Transverse colon (tissue), 4 donors: ENCODE results near the gene RTN4. TPM values are rescaled to one million over a fixed set of nuclear protein-coding genes. Genes with fewer than 3 reads are reported as not detected.
A peak's percentile ranks its signal among the peaks of the same experiment; 100 is the strongest.
"Not testable (repeated sequence)": the region's sequence is repeated elsewhere in the genome, so short reads cannot be mapped to it uniquely, and the experiment has no call there.

ENCODE experiments used
- DNase-seq: peaks from one replicate; pipeline ENCODE4 v3.0.0-alpha.2; 2019
- H3K27ac ChIP-seq, 4 donors: fragments of 200-600 bp; sonication (generic); 2 replicates each; pipeline ENCODE4 v1.5.1; 2016 to 2018; ENCODE audit warnings: inconsistent platforms in 4 of 4
- H3K27me3 ChIP-seq: fragments of 200-600 bp; sonication (generic); 2 replicates; pipeline ENCODE4 v1.5.1; 2017; ENCODE audit warnings: inconsistent platforms
- H3K36me3 ChIP-seq, 4 donors: fragments of 200-600 bp; sonication (generic); 2 replicates each; pipeline ENCODE4 v1.5.1; 2017 to 2019; ENCODE audit warnings: inconsistent platforms in 4 of 4
- H3K4me1 ChIP-seq, 4 donors: fragments of 200-600 bp; sonication (generic); 2 replicates each; pipeline ENCODE4 v1.5.1; 2017 to 2020; ENCODE audit warnings: inconsistent platforms in 4 of 4
- H3K4me3 ChIP-seq, 4 donors: fragments of 200-600 bp; sonication (generic); 1 replicate in 1 of 4; 2 replicates in 3 of 4; pipeline versions ENCODE4 v1.5.1 to v1.6.1; 2017 to 2019; ENCODE audit warnings: inconsistent platforms in 4 of 4
- H3K9me3 ChIP-seq, 2 donors: fragments of 200-600 bp; sonication (generic); 2 replicates each; pipeline ENCODE4 v1.5.1; 2017 to 2019; ENCODE audit warnings: inconsistent platforms in 2 of 2
- EP300 ChIP-seq: sonication (generic); formaldehyde crosslinking; IDR thresholded peaks from one replicate; pipeline ENCODE4 v1.6.1; 2017; ENCODE audit warnings: antibody characterized with exemption, low read depth
- POLR2A ChIP-seq: fragments of 450-650 bp; IDR thresholded peaks from one replicate; pipeline ENCODE4 v1.6.1; 2016; ENCODE audit warnings: antibody characterized with exemption, mild to moderate bottlenecking, moderate library complexity
- POLR2AphosphoS5 ChIP-seq, 3 donors: sonication (generic); formaldehyde crosslinking; IDR thresholded peaks; one replicate each; pipeline ENCODE4 v1.6.1; 2016; ENCODE audit warnings: antibody characterized with exemption in 3 of 3
- WGBS, 2 donors: methylation state at CpG; one replicate each; pipeline ENCODE4 v1.1.5; 2018; ENCODE audit warnings: low coverage in 1 of 2; 5-methylcytosine and 5-hydroxymethylcytosine counted together
- in situ Hi-C, 4 donors: fragments of 200-750 bp; cut with MboI; loops; one replicate each; pipeline versions ENCODE4 v1.15.0 to v1.15.1; 2017; ENCODE audit warnings: low sequenced_read_pairs in 3 of 4, low pct_ligation_motif_present in 1 of 4, low pct_unique_long_range_greater_than_20kb in 1 of 4
- intact Hi-C: fragments of 100-400 bp; cut with DNase I; formaldehyde crosslinking; loops from one replicate; pipeline ENCODE4 v1.15.1; 2023; ENCODE audit warnings: low total_unique reads
- total RNA-seq, 4 donors: library from RNA; depleted of rRNA; stranded (reverse); fragments of >200 nt; gene quantifications; one replicate each; pipeline ENCODE4 v1.1.0, GENCODE V29; 2016
- TF ChIP-seq, protein P1 (sequence below), 5 experiments: fragments of 200-600 bp in 3 of 5; fragments of 450-650 bp in 2 of 5; sonication (generic) in 3 of 5; IDR thresholded peaks; 1 replicate in 2 of 5; 2 replicates in 3 of 5; pipeline ENCODE4 v1.5.1; 2016 to 2017; ENCODE audit warnings: antibody characterized with exemption in 5 of 5, inconsistent platforms in 3 of 5, mild to moderate bottlenecking in 2 of 5, moderate library complexity in 1 of 5

The RTN4 gene
- total RNA-seq, 4 donors from 2014 or later, result 82.2 to 212 (median 183) TPM

DNA sequence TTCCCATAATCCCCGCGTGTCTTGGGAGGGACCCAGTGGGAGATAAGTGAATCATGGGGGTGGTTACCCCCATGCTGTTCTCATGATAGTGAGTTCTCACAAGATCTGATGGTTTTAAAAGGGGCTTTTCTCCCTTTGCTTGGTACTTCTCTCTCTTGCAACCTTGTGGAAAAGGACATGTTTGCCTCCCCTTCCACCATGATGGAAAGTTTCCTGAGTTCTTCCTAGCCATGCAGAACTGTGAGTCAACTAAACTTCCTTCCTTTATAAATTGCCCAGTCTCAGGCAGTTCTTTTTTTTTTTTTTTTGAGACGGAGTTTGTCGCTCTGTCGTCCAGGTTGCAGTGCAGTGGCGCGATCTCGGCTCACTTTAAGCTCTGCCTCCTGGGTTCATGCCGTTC, 26.5 kb upstream of the RTN4 start:
- whole genome bisulfite sequencing, 2 donors, result 83 to 96% methylated on average over 2 to 9 of the region's 9 CpGs
- Histone ChIP-seq H3K36me3 (no peaks in the 10 kb centered on the region), H3K27ac (no peak overlapping the region), H3K4me1 (no peaks in the 10 kb centered on the region), H3K9me3 (no peaks in the 10 kb centered on the region), H3K4me3 (no peak overlapping the region), H3K27me3 (no peaks in the 10 kb centered on the region)
- TF ChIP-seq POLR2AphosphoS5 (IDR thresholded peaks at IDR 0.05) (no peak), POLR2A (no peak), EP300 (no peak)
- TF ChIP-seq, protein P1, sequence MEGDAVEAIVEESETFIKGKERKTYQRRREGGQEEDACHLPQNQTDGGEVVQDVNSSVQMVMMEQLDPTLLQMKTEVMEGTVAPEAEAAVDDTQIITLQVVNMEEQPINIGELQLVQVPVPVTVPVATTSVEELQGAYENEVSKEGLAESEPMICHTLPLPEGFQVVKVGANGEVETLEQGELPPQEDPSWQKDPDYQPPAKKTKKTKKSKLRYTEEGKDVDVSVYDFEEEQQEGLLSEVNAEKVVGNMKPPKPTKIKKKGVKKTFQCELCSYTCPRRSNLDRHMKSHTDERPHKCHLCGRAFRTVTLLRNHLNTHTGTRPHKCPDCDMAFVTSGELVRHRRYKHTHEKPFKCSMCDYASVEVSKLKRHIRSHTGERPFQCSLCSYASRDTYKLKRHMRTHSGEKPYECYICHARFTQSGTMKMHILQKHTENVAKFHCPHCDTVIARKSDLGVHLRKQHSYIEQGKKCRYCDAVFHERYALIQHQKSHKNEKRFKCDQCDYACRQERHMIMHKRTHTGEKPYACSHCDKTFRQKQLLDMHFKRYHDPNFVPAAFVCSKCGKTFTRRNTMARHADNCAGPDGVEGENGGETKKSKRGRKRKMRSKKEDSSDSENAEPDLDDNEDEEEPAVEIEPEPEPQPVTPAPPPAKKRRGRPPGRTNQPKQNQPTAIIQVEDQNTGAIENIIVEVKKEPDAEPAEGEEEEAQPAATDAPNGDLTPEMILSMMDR (IDR thresholded peaks at IDR 0.05), result no peak
- in situ Hi-C loops (no loop called here), intact Hi-C loops (no loop called here)
- no peak for DNase-seq

GRCh38 chr2:55076019-55076418, 25.8 kb upstream of the RTN4 start:
- in situ Hi-C loops, H3K27me3 ChIP-seq, H3K36me3 ChIP-seq, H3K4me1 ChIP-seq, intact Hi-C loops, H3K4me3 ChIP-seq, DNase-seq, H3K27ac ChIP-seq, H3K9me3 ChIP-seq: not testable (repeated sequence)
- 59 to 91% methylated on average over 1 of the region's 1 CpG for WGBS, 2 donors

GRCh38 chr2:55073000-55073983, 23.0 kb upstream of the RTN4 start:
- intact Hi-C loops, result no loop called here
- Histone ChIP-seq H3K27me3 (no peaks in the 10 kb centered on the region), H3K4me3 (no peak overlapping the region), H3K4me1 (no peaks in the 10 kb centered on the region), H3K9me3 (no peaks in the 10 kb centered on the region), H3K27ac (no peak overlapping the region), H3K36me3 (no peaks in the 10 kb centered on the region)
- in situ Hi-C loops, result no loop called here
- TF ChIP-seq, protein P1 (IDR thresholded peaks at IDR 0.05), result no peak
- TF ChIP-seq EP300 (no peak), POLR2A (no peak), POLR2AphosphoS5 (IDR thresholded peaks at IDR 0.05) (no peak)
- 70 to 72% methylated on average over 6 of the region's 6 CpGs for WGBS, 2 donors
- no peak for DNase-seq

DNA sequence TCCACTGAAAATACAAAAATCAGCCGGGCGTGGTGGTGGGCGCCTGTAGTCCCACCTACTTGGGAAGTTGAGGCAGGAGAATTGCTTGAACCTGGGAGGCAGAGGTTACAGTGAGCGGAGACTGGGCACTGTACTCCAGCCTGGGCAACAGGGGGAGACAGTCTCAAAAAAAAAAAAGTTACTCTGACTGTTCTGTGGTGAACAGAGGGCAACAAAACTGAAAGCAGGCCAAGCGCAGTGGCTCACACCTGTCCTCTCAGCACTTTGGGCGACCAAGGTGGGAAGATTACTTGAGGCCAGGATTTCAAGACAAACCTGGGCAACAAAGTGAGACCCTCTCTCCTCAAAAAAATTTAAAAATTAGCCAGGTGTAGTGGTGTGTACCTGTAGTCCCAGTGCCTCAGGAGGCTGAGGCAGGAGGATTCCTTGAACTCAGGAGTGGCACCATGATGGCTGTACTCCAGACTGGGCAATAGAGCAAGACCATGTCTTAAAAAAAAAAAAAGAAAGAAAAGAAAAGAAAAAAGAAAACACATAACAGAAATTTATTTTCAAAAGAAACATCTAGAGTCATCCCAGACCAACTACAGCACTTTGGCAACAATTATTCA, 13.6 kb upstream of the RTN4 start:
- intact Hi-C loops (no loop called here), in situ Hi-C loops (no loop called here)
- TF ChIP-seq EP300 (no peak), POLR2A (no peak), POLR2AphosphoS5 (IDR thresholded peaks at IDR 0.05) (no peak)
- TF ChIP-seq, protein P1 (IDR thresholded peaks at IDR 0.05), result peak in 1 of 5 experiments; percentile 5
- Histone ChIP-seq H3K4me3 (no peak overlapping the region), H3K27ac (no peak overlapping the region), H3K36me3 (no peaks in the 10 kb centered on the region), H3K4me1 (no peaks in the 10 kb centered on the region), H3K9me3 (no peaks in the 10 kb centered on the region), H3K27me3 (no peaks in the 10 kb centered on the region)
- 89 to 100% methylated on average over 2 to 6 of the region's 6 CpGs for WGBS, 2 donors
- peak; percentile 19 for DNase-seq
